Endothelial cell (in vitro differentiated cells): ENCODE results near the gene ACTL7B. TPM values are rescaled to one million over a fixed set of nuclear protein-coding genes. Genes with fewer than 3 reads are reported as not detected.

Experiments used
- DNase-seq: peaks from one replicate; pipeline ENCODE4 v3.0.0; 2021; ENCODE audit warnings: low spot score
- H3K27ac Mint-ChIP-seq: one replicate; pipeline ENCODE4 v1.8.0; 2021; ENCODE audit warnings: mixed read lengths, inconsistent platforms; ENCODE audit not compliant: unreplicated experiment
- H3K27me3 Mint-ChIP-seq: one replicate; pipeline ENCODE4 v1.8.0; 2021; ENCODE audit warnings: mild to moderate bottlenecking, moderate library complexity, mixed read lengths, inconsistent platforms; ENCODE audit not compliant: unreplicated experiment
- H3K36me3 Mint-ChIP-seq: one replicate; pipeline ENCODE4 v1.8.0; 2021; ENCODE audit warnings: mild to moderate bottlenecking, low read depth, mixed read lengths, inconsistent platforms; ENCODE audit not compliant: unreplicated experiment
- H3K4me1 Mint-ChIP-seq: one replicate; pipeline ENCODE4 v1.8.0; 2021; ENCODE audit warnings: mild to moderate bottlenecking, mixed read lengths, inconsistent platforms; ENCODE audit not compliant: unreplicated experiment
- H3K4me3 Mint-ChIP-seq: one replicate; pipeline ENCODE4 v1.8.0; 2021; ENCODE audit warnings: mild to moderate bottlenecking, mixed read lengths, inconsistent platforms; ENCODE audit not compliant: unreplicated experiment
- H3K9me3 Mint-ChIP-seq: one replicate; pipeline ENCODE4 v1.8.0; 2021; ENCODE audit warnings: mixed read lengths, inconsistent platforms; ENCODE audit not compliant: unreplicated experiment
- total RNA-seq: library from RNA; stranded (reverse); fragmentation: NEBNext Ultra II Directional; extraction: Animal tissue kit (Norgen Biotek cat#: 25700); gene quantifications from one replicate; pipeline ENCODE4 v1.2.1, GENCODE V29; 2021; ENCODE audit not compliant: unreplicated experiment
- TF ChIP-seq, protein P1 (sequence below): fragments of 200-600 bp; sonication (generic); IDR thresholded peaks from one replicate; pipeline ENCODE4 v1.5.0; 2021; ENCODE audit warnings: antibody characterized with exemption; ENCODE audit not compliant: unreplicated experiment

ACTL7B gene
- total RNA-seq, 1 donor from 2014 or later = not detected

- no peak overlapping the region for H3K27ac Mint-ChIP-seq
- no peaks in the 10 kb centered on the region for H3K4me1 Mint-ChIP-seq
- no peak overlapping the region for H3K4me3 Mint-ChIP-seq
- H3K36me3 Mint-ChIP-seq = peaks cover 12% of the 10 kb centered on the region
- TF ChIP-seq, protein P1, sequence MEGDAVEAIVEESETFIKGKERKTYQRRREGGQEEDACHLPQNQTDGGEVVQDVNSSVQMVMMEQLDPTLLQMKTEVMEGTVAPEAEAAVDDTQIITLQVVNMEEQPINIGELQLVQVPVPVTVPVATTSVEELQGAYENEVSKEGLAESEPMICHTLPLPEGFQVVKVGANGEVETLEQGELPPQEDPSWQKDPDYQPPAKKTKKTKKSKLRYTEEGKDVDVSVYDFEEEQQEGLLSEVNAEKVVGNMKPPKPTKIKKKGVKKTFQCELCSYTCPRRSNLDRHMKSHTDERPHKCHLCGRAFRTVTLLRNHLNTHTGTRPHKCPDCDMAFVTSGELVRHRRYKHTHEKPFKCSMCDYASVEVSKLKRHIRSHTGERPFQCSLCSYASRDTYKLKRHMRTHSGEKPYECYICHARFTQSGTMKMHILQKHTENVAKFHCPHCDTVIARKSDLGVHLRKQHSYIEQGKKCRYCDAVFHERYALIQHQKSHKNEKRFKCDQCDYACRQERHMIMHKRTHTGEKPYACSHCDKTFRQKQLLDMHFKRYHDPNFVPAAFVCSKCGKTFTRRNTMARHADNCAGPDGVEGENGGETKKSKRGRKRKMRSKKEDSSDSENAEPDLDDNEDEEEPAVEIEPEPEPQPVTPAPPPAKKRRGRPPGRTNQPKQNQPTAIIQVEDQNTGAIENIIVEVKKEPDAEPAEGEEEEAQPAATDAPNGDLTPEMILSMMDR = no peak
- no peaks in the 10 kb centered on the region for H3K27me3 Mint-ChIP-seq
- no peaks in the 10 kb centered on the region for H3K9me3 Mint-ChIP-seq
- no peak for DNase-seq
Measured at GRCh38 chr9:108866001-108866420, 10.2 kb upstream of the ACTL7B start.

DNA sequence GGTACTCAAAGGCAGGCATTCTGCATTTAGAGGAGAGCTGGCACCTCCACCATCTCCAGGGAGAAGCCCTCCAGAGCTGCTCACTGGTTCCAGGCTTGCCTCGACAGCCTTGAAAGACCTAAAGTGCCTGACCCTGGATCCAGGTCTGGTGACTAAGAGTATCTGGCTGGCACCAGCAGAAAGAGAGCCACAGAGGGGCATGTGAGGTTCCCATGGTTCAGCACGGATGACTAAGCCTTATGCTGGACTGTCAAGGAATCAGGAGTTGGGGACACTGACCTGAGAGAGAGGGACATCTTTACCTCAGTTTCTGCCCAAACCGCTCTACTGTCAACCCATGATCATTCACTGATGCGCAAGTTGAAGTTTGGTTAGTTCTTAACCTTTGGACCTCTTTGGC is 9.3 kb upstream of the ACTL7B start:
- no peak overlapping the region for H3K27ac Mint-ChIP-seq
- TF ChIP-seq, protein P1 = no peak
- DNase-seq = no peak
- peaks cover 11% of the 10 kb centered on the region for H3K36me3 Mint-ChIP-seq
- no peaks in the 10 kb centered on the region for H3K4me1 Mint-ChIP-seq
- no peaks in the 10 kb centered on the region for H3K27me3 Mint-ChIP-seq
- H3K4me3 Mint-ChIP-seq = no peak overlapping the region
- no peaks in the 10 kb centered on the region for H3K9me3 Mint-ChIP-seq

DNA sequence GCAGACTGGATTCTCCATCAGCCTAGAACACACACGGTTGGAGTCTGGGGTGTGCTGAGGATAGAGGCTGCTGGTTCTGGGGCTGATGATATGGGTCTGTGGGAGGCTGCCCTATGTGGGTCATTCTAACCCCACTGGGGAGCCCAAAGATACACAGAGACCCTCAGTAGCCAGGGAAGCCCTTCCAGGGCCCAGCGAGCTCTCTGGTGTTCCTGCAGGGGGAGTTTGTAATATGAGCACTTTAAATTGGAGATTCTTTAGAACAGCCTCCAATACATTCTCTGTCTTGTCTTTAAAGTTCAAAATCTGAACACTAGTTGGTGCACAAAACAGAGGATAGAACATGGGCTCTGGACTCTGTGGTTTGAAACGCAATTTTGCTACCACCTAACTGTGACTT is 8.7 kb upstream of the ACTL7B start:
- Mint-ChIP-seq H3K4me3 (no peak overlapping the region), H3K36me3 (peaks cover 11% of the 10 kb centered on the region)
- TF ChIP-seq, protein P1 = no peak

GRCh38 chr9:108863891-108864290 is 8.1 kb upstream of the ACTL7B start:
- DNase-seq = no peak
- Mint-ChIP-seq H3K27me3 (no peaks in the 10 kb centered on the region), H3K4me1 (no peaks in the 10 kb centered on the region), H3K4me3 (no peak overlapping the region), H3K36me3 (peaks cover 11% of the 10 kb centered on the region), H3K27ac (no peak overlapping the region), H3K9me3 (no peaks in the 10 kb centered on the region)
- TF ChIP-seq, protein P1 = no peak

More for the DNA sequence above, 8.7 kb upstream of the ACTL7B start:
- H3K27ac Mint-ChIP-seq = no peak overlapping the region
- no peaks in the 10 kb centered on the region for H3K9me3 Mint-ChIP-seq
- no peaks in the 10 kb centered on the region for H3K27me3 Mint-ChIP-seq
- no peak for DNase-seq
- H3K4me1 Mint-ChIP-seq = no peaks in the 10 kb centered on the region

DNA sequence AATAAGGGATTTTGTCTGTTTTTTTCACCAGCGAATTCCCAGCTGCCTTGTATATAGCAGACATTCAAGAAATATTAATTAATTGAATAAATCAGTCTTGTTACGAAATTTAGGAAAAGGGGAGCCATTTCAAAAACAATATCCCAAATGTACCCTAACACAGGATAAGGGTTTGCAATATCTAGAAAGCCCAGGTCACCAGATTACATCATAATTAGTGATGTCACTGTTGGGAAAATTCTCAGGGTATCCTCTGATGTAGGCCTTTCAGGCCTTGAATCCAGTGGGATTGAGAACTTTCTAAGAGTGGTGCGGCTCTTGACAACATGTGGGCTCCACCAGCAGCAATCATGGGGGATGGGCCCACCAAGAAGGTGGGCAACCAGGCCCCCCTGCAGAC is 6.2 kb upstream of the ACTL7B start, which contains the start of gene ACTL7A:
Gene ACTL7A, plus strand, starts transcription at position 270 of the 400 bp plus-strand sequence. Its CDS starts 57 bp downstream, at position 327.
- peaks cover 5% of the 10 kb centered on the region for H3K36me3 Mint-ChIP-seq
- no peak within 1 kb of the TSS for H3K4me3 Mint-ChIP-seq
- no peaks in the 10 kb centered on the region for H3K9me3 Mint-ChIP-seq
- H3K27me3 Mint-ChIP-seq = peaks cover 3% of the 10 kb centered on the region
- TF ChIP-seq, protein P1 = no peak
- DNase-seq = no peak
- H3K27ac Mint-ChIP-seq = no peak within 1 kb of the TSS
- no peaks in the 10 kb centered on the region for H3K4me1 Mint-ChIP-seq
